ENCODE data around the gene RTP4.

GRCh38 chr3:187401856-187402255, 33.7 kb downstream of the RTP4 start:
- no peak for TF ChIP-seq POLR2A (IDR thresholded peaks at IDR 0.05)
- no peak for TF ChIP-seq CTCF (IDR thresholded peaks at IDR 0.05)

Measured in suprapubic skin (tissue), 3 donors.